HepG2 (cell line): ENCODE results near the gene SCMH1. TPM values are rescaled to one million over a fixed set of nuclear protein-coding genes. Genes with fewer than 3 reads are reported as not detected.

ENCODE experiments used
- ATAC-seq: fragments of 200-7000 bp; cut with Tn5 transposase; 3 replicates; pipeline ENCODE4 v1.9.1; 2020; ENCODE audit warnings: mild to moderate bottlenecking, moderate library complexity
- BruUV-seq: library from RNA; stranded (reverse); fragments of 400-500 nt; replicated peaks from 2 replicates; lab custom pipeline; 2021; lab: Mats Ljungman, UMichigan
- CTCF ChIA-PET: fragments of 300-600 bp; formaldehyde crosslinking; extraction: SDS; loops from one replicate; lab custom pipeline; 2021; ENCODE audit warnings: low total read pairs, inconsistent platforms, low intra/inter-chr PET ratio; lab: Yijun Ruan, JAX
- POLR2A ChIA-PET: fragments of 350-600 bp; sonication (Branson Sonifier 250); formaldehyde crosslinking; loops from one replicate; lab custom pipeline; 2020; ENCODE audit warnings: antibody characterized with exemption, inconsistent platforms; lab: Yijun Ruan, JAX
- DNase-seq: peaks from one replicate; pipeline ENCODE4 v3.0.0-alpha.2; 2015; ENCODE audit warnings: low spot score
- FAIRE-seq: peaks from 3 replicates; lab custom pipeline; 2011; peaks lifted over from hg19 to GRCh38; lab: Jason Lieb, UNC
- H2AFZ ChIP-seq: one replicate; pipeline ENCODE4 v1.6.1; 2011; ENCODE audit warnings: low read length, inconsistent platforms
- H3K27ac ChIP-seq: fragments of 300-600 bp; 3 replicates; pipeline ENCODE4 v1.8.0; 2011; ENCODE audit warnings: mixed run types, mild to moderate bottlenecking, mixed read lengths, low read length, inconsistent platforms; ENCODE audit not compliant: insufficient read depth; ENCODE audit errors: extremely low read length
- H3K27me3 ChIP-seq, 2 experiments: fragments of 200-600 bp in 1 of 2; 2 replicates in 1 of 2; 3 replicates in 1 of 2; pipeline versions ENCODE4 v1.6.0 to v1.8.0; 2011; ENCODE audit warnings: low read length in 2 of 2, mild to moderate bottlenecking in 2 of 2, moderate library complexity in 2 of 2, inconsistent platforms in 1 of 2; ENCODE audit not compliant: insufficient read depth in 2 of 2, control insufficient read depth in 1 of 2
- H3K36me3 ChIP-seq, 2 experiments: fragments of 200-600 bp in 1 of 2; replicated peaks in 1 of 2; 2 replicates in 1 of 2; 3 replicates in 1 of 2; pipeline versions ENCODE4 v1.5.1 to v1.8.0; 2011; ENCODE audit warnings: low read length in 2 of 2, inconsistent platforms in 1 of 2; ENCODE audit not compliant: insufficient read depth in 2 of 2, control insufficient read depth in 1 of 2
- H3K4me1 ChIP-seq: 2 replicates; pipeline ENCODE4 v1.5.1; 2012; ENCODE audit warnings: low read length, inconsistent platforms; ENCODE audit not compliant: insufficient read depth
- H3K4me2 ChIP-seq: 2 replicates; pipeline ENCODE4 v1.6.0; 2011; ENCODE audit warnings: low read depth, low read length, inconsistent platforms
- H3K4me3 ChIP-seq, 3 experiments: fragments of 200-600 bp in 1 of 3; sonication (generic), shearing (Covaris generic) in 1 of 3; replicated peaks in 1 of 3; 2 replicates each; pipeline ENCODE4 v1.5.1; 2011 to 2016; ENCODE audit warnings: low read length in 3 of 3, inconsistent platforms in 2 of 3, low read depth in 2 of 3, mild to moderate bottlenecking in 2 of 3, control low read depth in 1 of 3, mixed read lengths in 1 of 3; ENCODE audit not compliant: insufficient read depth in 1 of 3
- H3K79me2 ChIP-seq: one replicate; pipeline ENCODE4 v1.6.1; 2011; ENCODE audit warnings: low read length, inconsistent platforms; ENCODE audit not compliant: insufficient read depth
- H3K9ac ChIP-seq: 2 replicates; pipeline ENCODE4 v1.6.0; 2011; ENCODE audit warnings: mild to moderate bottlenecking, low read depth, low read length, inconsistent platforms; ENCODE audit not compliant: insufficient read depth
- H3K9me3 ChIP-seq: 2 replicates; pipeline ENCODE4 v1.5.1; 2012; ENCODE audit warnings: mild to moderate bottlenecking, low read length
- H4K20me1 ChIP-seq: 2 replicates; pipeline ENCODE4 v1.6.0; 2011; ENCODE audit warnings: inconsistent platforms, mild to moderate bottlenecking, low read length, moderate library complexity; ENCODE audit not compliant: insufficient read depth
- MED13 ChIP-seq: sonication (generic); formaldehyde crosslinking; IDR thresholded peaks from 2 replicates; pipeline ENCODE4 v1.5.0; 2020; ENCODE audit warnings: missing genetic modification reagents
- MTA1 ChIP-seq: sonication (generic); formaldehyde crosslinking; IDR thresholded peaks from 2 replicates; pipeline ENCODE4 v1.4.0; 2020; ENCODE audit warnings: missing genetic modification reagents, mild to moderate bottlenecking, borderline replicate concordance
- PITX1 ChIP-seq: sonication (generic); formaldehyde crosslinking; IDR thresholded peaks from 2 replicates; pipeline ENCODE4 v1.5.1; 2020; ENCODE audit warnings: mild to moderate bottlenecking, missing genetic modification reagents
- RARA ChIP-seq: IDR thresholded peaks from 2 replicates; pipeline ENCODE4 v1.6.1; 2016; ENCODE audit warnings: missing genetic modification reagents, missing compliant biosample characterization
- RELA ChIP-seq: sonication (generic); formaldehyde crosslinking; IDR thresholded peaks from 2 replicates; pipeline ENCODE4 v1.4.0; 2020; ENCODE audit warnings: missing genetic modification reagents
- SMAD3 ChIP-seq: sonication (generic); formaldehyde crosslinking; IDR thresholded peaks from 2 replicates; pipeline ENCODE4 v1.4.0; 2020; ENCODE audit warnings: missing genetic modification reagents
- YEATS4 ChIP-seq: sonication (generic); formaldehyde crosslinking; IDR thresholded peaks from 2 replicates; pipeline ENCODE4 v1.4.0; 2020; ENCODE audit warnings: missing genetic modification reagents, borderline replicate concordance
- ZKSCAN5 ChIP-seq: sonication (generic); formaldehyde crosslinking; IDR thresholded peaks from 2 replicates; pipeline ENCODE4 v1.5.1; 2020; ENCODE audit warnings: mild to moderate bottlenecking, missing genetic modification reagents
- ZNF546 ChIP-seq: sonication (generic); formaldehyde crosslinking; conservative IDR thresholded peaks from 2 replicates; pipeline ENCODE4 v1.8.1; 2023; ENCODE audit warnings: mild to moderate bottlenecking, missing genetic modification reagents
- ZNF772 ChIP-seq: sonication (generic); formaldehyde crosslinking; IDR thresholded peaks from 2 replicates; pipeline ENCODE4 v1.5.0; 2020; ENCODE audit warnings: mild to moderate bottlenecking, missing genetic modification reagents
- ZNF773 ChIP-seq: sonication (generic); formaldehyde crosslinking; IDR thresholded peaks from 2 replicates; pipeline ENCODE4 v1.4.0; 2020; ENCODE audit warnings: missing genetic modification reagents, borderline replicate concordance
- ZNF878 ChIP-seq: sonication (generic); formaldehyde crosslinking; IDR thresholded peaks from 2 replicates; pipeline ENCODE4 v1.8.1; 2023; ENCODE audit warnings: mild to moderate bottlenecking, missing genetic modification reagents, moderate library complexity
- WGBS: methylation state at CpG from one replicate; pipeline ENCODE4 v1.1.6; 2017; ENCODE audit warnings: low lambda C conversion rate; 5-methylcytosine and 5-hydroxymethylcytosine counted together
- in situ Hi-C: cut with HindIII; loops from 2 replicates; pipeline ENCODE4 v1.10.0; 2017; ENCODE audit warnings: low pct_unique_long_range_greater_than_20kb; ENCODE audit not compliant: extremely low pct_ligation_motif_present
- intact Hi-C: fragments of 100-400 bp; cut with micrococcal nuclease; formaldehyde crosslinking; loops from one replicate; pipeline ENCODE4 v1.10.0; 2022; ENCODE audit not compliant: unreplicated experiment
- polyA plus RNA-seq, 8 experiments: library from polyadenylated mRNA; depleted of rRNA in 3 of 8; stranded (reverse) in 7 of 8; unstranded in 1 of 8; fragments of >200 nt; fragmentation: Illumina TruSeq in 4 of 8; extraction: Trizol in 4 of 8; gene quantifications; 2 replicates each; pipeline versions ENCODE4 v1.2.1 to v1.2.3, GENCODE V29; 2011 to 2016; ENCODE audit warnings: low read depth in 4 of 8, missing spikeins in 1 of 8, mixed read lengths in 1 of 8; ENCODE audit not compliant: insufficient read depth in 1 of 8
- total RNA-seq, 5 experiments: library from RNA; depleted of rRNA; stranded (reverse); fragments of >200 nt; fragmentation: Illumina TruSeq; extraction: Trizol; gene quantifications; 2 replicates each; pipeline ENCODE4 v1.2.3, GENCODE V29; 2016; ENCODE audit warnings: low read depth in 1 of 5
- TF ChIP-seq, protein P1 (sequence below): sonication (generic); formaldehyde crosslinking; IDR thresholded peaks from 2 replicates; pipeline ENCODE4 v1.9.0; 2022; ENCODE audit warnings: low read depth, missing genetic modification reagents
- TF ChIP-seq, protein P2 (sequence below): sonication (generic); formaldehyde crosslinking; IDR thresholded peaks from 2 replicates; pipeline ENCODE4 v1.4.0; 2020; ENCODE audit warnings: missing genetic modification reagents
- TF ChIP-seq, protein P3 (sequence below): sonication (generic); formaldehyde crosslinking; IDR thresholded peaks from 2 replicates; pipeline ENCODE4 v1.8.0; 2022; ENCODE audit warnings: missing genetic modification reagents, mild to moderate bottlenecking, borderline replicate concordance
- TF ChIP-seq, protein P4 (sequence below): sonication (generic); formaldehyde crosslinking; IDR thresholded peaks from 2 replicates; pipeline ENCODE4 v1.4.0; 2020; ENCODE audit warnings: missing genetic modification reagents, mild to moderate bottlenecking, borderline replicate concordance
- TF ChIP-seq, protein P5 (sequence below): sonication (generic); formaldehyde crosslinking; IDR thresholded peaks from 2 replicates; pipeline ENCODE4 v1.8.0; 2022; ENCODE audit warnings: missing genetic modification reagents, mild to moderate bottlenecking, moderate library complexity, borderline replicate concordance

Gene SCMH1
- total and polyA plus RNA-seq, 2 of the 13 experiments (the other 11 are each of a cell fraction or from before 2014, with no cell fraction given) = 41.8 to 52.6 TPM

DNA sequence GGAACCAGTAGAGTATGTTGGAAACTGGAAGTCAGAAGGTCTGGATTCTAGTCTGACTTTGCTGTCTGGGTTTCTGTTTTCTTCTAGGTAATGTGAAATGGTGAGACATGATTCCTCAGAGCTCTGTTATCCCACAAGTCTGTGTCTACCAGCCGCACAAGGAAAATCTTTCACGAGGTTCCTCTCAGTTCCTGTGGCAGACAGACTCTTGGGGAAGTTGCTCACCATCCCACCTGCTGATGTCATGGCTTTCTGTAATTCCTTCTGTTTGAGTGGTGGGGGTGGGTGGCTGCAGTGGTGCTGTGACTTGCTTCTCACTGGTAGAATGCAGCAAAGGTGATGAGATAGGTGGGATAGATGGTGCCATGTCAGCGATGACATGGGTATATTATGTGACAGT, 17.1 kb upstream of the SCMH1 start (continued):
- TF ChIP-seq, protein P1, sequence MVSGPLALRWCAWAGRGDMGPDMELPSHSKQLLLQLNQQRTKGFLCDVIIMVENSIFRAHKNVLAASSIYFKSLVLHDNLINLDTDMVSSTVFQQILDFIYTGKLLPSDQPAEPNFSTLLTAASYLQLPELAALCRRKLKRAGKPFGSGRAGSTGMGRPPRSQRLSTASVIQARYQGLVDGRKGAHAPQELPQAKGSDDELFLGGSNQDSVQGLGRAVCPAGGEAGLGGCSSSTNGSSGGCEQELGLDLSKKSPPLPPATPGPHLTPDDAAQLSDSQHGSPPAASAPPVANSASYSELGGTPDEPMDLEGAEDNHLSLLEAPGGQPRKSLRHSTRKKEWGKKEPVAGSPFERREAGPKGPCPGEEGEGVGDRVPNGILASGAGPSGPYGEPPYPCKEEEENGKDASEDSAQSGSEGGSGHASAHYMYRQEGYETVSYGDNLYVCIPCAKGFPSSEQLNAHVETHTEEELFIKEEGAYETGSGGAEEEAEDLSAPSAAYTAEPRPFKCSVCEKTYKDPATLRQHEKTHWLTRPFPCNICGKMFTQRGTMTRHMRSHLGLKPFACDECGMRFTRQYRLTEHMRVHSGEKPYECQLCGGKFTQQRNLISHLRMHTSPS (CRISPR knock-in tag) = no peak
- no peak for TF ChIP-seq PITX1 (CRISPR knock-in tag)

DNA sequence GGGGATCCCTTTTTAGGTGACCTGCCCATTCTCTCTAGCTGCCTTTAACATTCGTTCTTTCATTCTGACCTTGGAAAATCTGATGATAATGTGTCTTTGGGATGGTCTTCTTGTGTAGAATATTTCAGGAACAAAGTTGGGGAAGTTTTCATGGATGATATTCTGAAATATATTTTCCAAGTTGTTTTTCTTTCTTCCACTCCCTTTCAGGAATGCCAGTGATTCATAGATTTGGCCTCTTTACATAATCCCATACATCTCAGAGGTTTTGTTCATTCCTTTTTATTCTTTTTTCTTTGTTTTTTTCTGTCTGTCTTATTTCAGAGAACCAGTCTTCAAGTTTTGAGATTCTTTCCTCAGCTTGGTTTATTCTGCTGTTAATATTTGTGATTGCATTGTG, 13.9 kb upstream of the SCMH1 start:
- POLR2A ChIA-PET = no interaction called here
- no peak for TF ChIP-seq ZNF546 (CRISPR knock-in tag)
- no peak for TF ChIP-seq ZKSCAN5
- no peak for TF ChIP-seq ZNF773 (CRISPR knock-in tag)
- no peak for TF ChIP-seq ZNF772 (CRISPR knock-in tag)
- TF ChIP-seq, protein P2, sequence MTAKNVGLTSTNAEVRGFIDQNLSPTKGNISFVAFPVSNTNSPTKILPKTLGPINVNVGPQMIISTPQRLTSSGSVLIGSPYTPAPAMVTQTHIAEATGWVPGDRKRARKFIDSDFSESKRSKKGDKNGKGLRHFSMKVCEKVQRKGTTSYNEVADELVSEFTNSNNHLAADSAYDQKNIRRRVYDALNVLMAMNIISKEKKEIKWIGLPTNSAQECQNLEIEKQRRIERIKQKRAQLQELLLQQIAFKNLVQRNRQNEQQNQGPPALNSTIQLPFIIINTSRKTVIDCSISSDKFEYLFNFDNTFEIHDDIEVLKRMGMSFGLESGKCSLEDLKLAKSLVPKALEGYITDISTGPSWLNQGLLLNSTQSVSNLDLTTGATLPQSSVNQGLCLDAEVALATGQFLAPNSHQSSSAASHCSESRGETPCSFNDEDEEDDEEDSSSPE (CRISPR knock-in tag) = no peak
- no peak for TF ChIP-seq ZNF878 (CRISPR knock-in tag)
- TF ChIP-seq, protein P3, sequence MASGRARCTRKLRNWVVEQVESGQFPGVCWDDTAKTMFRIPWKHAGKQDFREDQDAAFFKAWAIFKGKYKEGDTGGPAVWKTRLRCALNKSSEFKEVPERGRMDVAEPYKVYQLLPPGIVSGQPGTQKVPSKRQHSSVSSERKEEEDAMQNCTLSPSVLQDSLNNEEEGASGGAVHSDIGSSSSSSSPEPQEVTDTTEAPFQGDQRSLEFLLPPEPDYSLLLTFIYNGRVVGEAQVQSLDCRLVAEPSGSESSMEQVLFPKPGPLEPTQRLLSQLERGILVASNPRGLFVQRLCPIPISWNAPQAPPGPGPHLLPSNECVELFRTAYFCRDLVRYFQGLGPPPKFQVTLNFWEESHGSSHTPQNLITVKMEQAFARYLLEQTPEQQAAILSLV (CRISPR knock-in tag) = no peak
- TF ChIP-seq YEATS4 (CRISPR knock-in tag) = no peak
- TF ChIP-seq RARA (CRISPR knock-in tag) = no peak
- TF ChIP-seq RELA (CRISPR knock-in tag) = no peak
- TF ChIP-seq, protein P4, sequence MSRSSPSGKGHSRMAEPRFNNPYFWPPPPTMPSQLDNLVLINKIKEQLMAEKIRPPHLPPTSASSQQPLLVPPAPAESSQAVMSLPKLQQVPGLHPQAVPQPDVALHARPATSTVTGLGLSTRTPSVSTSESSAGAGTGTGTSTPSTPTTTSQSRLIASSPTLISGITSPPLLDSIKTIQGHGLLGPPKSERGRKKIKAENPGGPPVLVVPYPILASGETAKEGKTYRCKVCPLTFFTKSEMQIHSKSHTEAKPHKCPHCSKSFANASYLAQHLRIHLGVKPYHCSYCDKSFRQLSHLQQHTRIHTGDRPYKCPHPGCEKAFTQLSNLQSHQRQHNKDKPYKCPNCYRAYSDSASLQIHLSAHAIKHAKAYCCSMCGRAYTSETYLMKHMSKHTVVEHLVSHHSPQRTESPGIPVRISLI (CRISPR knock-in tag) = no peak
- TF ChIP-seq SMAD3 (CRISPR knock-in tag) = no peak
- TF ChIP-seq MED13 (CRISPR knock-in tag) = no peak
- no peak for TF ChIP-seq MTA1 (CRISPR knock-in tag)
- TF ChIP-seq, protein P5, sequence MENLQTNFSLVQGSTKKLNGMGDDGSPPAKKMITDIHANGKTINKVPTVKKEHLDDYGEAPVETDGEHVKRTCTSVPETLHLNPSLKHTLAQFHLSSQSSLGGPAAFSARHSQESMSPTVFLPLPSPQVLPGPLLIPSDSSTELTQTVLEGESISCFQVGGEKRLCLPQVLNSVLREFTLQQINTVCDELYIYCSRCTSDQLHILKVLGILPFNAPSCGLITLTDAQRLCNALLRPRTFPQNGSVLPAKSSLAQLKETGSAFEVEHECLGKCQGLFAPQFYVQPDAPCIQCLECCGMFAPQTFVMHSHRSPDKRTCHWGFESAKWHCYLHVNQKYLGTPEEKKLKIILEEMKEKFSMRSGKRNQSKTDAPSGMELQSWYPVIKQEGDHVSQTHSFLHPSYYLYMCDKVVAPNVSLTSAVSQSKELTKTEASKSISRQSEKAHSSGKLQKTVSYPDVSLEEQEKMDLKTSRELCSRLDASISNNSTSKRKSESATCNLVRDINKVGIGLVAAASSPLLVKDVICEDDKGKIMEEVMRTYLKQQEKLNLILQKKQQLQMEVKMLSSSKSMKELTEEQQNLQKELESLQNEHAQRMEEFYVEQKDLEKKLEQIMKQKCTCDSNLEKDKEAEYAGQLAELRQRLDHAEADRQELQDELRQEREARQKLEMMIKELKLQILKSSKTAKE (CRISPR knock-in tag) = no peak

More for the DNA sequence above, 13.9 kb upstream of the SCMH1 start:
- Histone ChIP-seq H3K9ac (no peak overlapping the region), H3K4me2 (no peak overlapping the region), H3K27me3 (no peaks in the 10 kb centered on the region), H3K4me1 (no peaks in the 10 kb centered on the region), H2AFZ (no peak overlapping the region), H3K4me3 (no peak overlapping the region), H3K36me3 (no peaks in the 10 kb centered on the region), H3K79me2 (no peaks in the 10 kb centered on the region), H4K20me1 (no peaks in the 10 kb centered on the region), H3K9me3 (no peaks in the 10 kb centered on the region), H3K27ac (no peak overlapping the region)
- DNase-seq (no peak), ATAC-seq (no peak), FAIRE-seq (no peak)
- 55% methylated on average over 1 of the region's 1 CpG for WGBS
- intact Hi-C loops (no loop called here), in situ Hi-C loops (no loop called here)
- CTCF ChIA-PET = no interaction called here
- no TSS peak for BruUV-seq
